ENCODE measurements around the gene TFAP2B.

Gene TFAP2B

DNA sequence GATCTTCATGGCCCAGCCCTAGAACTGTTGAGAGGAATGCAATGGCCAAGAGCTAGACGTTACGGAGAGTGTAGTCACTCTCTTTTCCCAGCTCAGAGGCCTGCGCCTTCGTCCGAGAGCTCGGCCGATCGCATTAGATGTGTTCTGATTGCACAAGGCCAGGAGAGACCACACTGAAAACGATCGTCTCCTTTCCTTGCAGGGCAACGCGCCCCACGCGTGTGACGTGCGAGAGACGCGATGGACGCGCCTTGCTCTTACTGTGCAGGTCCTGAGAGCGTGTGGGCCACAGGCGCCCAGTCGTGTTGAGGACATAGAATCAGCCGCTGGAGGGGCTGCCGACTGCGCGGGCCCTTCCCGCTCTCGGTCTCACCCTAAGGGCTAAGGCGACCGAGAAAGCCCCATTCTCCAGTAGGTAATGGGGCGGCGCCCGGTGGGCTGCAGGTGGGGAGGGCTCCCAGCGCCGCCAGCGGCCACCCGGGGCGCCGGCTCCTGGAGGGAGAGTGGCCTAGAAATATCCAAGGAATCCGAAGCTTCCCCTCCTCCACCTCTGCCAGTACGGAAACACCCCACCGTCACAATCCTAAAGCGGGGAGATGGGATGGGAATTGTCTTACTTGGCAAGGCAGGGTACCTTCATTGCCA is 26.9 kb downstream of the TFAP2B start:
- no peaks in the 10 kb centered on the region for H3K9me2 ChIP-seq (ENCODE audit: low read depth, low read length)
- no peak overlapping the region for H3K9ac ChIP-seq (ENCODE audit: low read length)
- H3K27ac ChIP-seq (ENCODE audit: low read depth, low read length, poor library complexity, severe bottlenecking): no peak overlapping the region
- no peaks in the 10 kb centered on the region for H3K9me3 ChIP-seq (ENCODE audit: low read length)
- H3K4me2 ChIP-seq (ENCODE audit: low read length): no peak overlapping the region
- H3K36me3 ChIP-seq (ENCODE audit: insufficient read depth, low read length): no peaks in the 10 kb centered on the region
- H3K4me3 ChIP-seq (ENCODE audit: low read depth, low read length, poor library complexity, severe bottlenecking): no peak overlapping the region
- H4K20me1 ChIP-seq (ENCODE audit: insufficient read depth, low read length): no peaks in the 10 kb centered on the region
- TF ChIP-seq EZH2 (IDR thresholded peaks at IDR 0.05; ENCODE audit: borderline replicate concordance, low read length) (no peak), CTCF (IDR thresholded peaks at IDR 0.05; ENCODE audit: low read length) (no peak)
- no peaks in the 10 kb centered on the region for H3K4me1 ChIP-seq (ENCODE audit: insufficient read depth, low read length, severe bottlenecking)
- no peaks in the 10 kb centered on the region for H3F3A ChIP-seq (ENCODE audit: insufficient read depth, low read length)
- no peak overlapping the region for H2AFZ ChIP-seq (ENCODE audit: low read length)
- H3K79me2 ChIP-seq (ENCODE audit: insufficient read depth, low read length): no peaks in the 10 kb centered on the region
- no peaks in the 10 kb centered on the region for H3K27me3 ChIP-seq (ENCODE audit: insufficient read depth, low read length)

- Histone ChIP-seq H3K36me3 (ENCODE audit: insufficient read depth, low read length) (no peaks in the 10 kb centered on the region), H2AFZ (ENCODE audit: low read length) (no peak overlapping the region), H3K79me2 (ENCODE audit: insufficient read depth, low read length) (no peaks in the 10 kb centered on the region), H3K27ac (ENCODE audit: low read depth, low read length, poor library complexity, severe bottlenecking) (no peak overlapping the region), H3K9me3 (ENCODE audit: low read length) (no peaks in the 10 kb centered on the region), H4K20me1 (ENCODE audit: insufficient read depth, low read length) (no peaks in the 10 kb centered on the region), H3F3A (ENCODE audit: insufficient read depth, low read length) (no peaks in the 10 kb centered on the region), H3K9ac (ENCODE audit: low read length) (no peak overlapping the region), H3K4me2 (ENCODE audit: low read length) (no peak overlapping the region), H3K27me3 (ENCODE audit: insufficient read depth, low read length) (no peaks in the 10 kb centered on the region), H3K4me1 (ENCODE audit: insufficient read depth, low read length, severe bottlenecking) (no peaks in the 10 kb centered on the region), H3K9me2 (ENCODE audit: low read depth, low read length) (no peaks in the 10 kb centered on the region), H3K4me3 (ENCODE audit: low read depth, low read length, poor library complexity, severe bottlenecking) (no peak overlapping the region)
- TF ChIP-seq CTCF (IDR thresholded peaks at IDR 0.05; ENCODE audit: low read length) (no peak), EZH2 (IDR thresholded peaks at IDR 0.05; ENCODE audit: borderline replicate concordance, low read length) (no peak)
Measured at GRCh38 chr6:50846144-50846851, 27.6 kb downstream of the TFAP2B start.

DNA sequence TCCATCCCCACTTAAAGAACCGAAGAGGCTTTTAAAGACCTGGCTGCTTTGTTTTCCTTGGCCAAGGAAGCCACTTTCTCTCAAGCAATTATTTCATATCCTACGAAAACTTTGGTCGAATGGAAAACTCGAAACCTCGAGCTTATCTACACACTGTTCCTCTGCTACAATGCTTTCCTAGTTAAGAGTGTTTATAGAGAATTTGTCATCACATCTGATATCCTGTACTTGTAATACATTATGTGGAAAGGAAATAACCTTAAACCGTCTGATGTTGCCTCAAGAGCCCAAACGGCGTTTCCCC is 28.1 kb downstream of the TFAP2B start:
- no peak overlapping the region for H3K4me3 ChIP-seq (ENCODE audit: low read depth, low read length, poor library complexity, severe bottlenecking)
- no peaks in the 10 kb centered on the region for H3F3A ChIP-seq (ENCODE audit: insufficient read depth, low read length)
- H3K27me3 ChIP-seq (ENCODE audit: insufficient read depth, low read length): no peaks in the 10 kb centered on the region
- H4K20me1 ChIP-seq (ENCODE audit: insufficient read depth, low read length): no peaks in the 10 kb centered on the region
- no peak overlapping the region for H3K4me2 ChIP-seq (ENCODE audit: low read length)
- H3K9me2 ChIP-seq (ENCODE audit: low read depth, low read length): no peaks in the 10 kb centered on the region
- TF ChIP-seq CTCF (IDR thresholded peaks at IDR 0.05; ENCODE audit: low read length) (no peak), EZH2 (IDR thresholded peaks at IDR 0.05; ENCODE audit: borderline replicate concordance, low read length) (no peak)
- H3K36me3 ChIP-seq (ENCODE audit: insufficient read depth, low read length): no peaks in the 10 kb centered on the region
- H3K9me3 ChIP-seq (ENCODE audit: low read length): no peaks in the 10 kb centered on the region
- H3K4me1 ChIP-seq (ENCODE audit: insufficient read depth, low read length, severe bottlenecking): no peaks in the 10 kb centered on the region
- H3K79me2 ChIP-seq (ENCODE audit: insufficient read depth, low read length): no peaks in the 10 kb centered on the region
- no peak overlapping the region for H3K9ac ChIP-seq (ENCODE audit: low read length)
- H2AFZ ChIP-seq (ENCODE audit: low read length): no peak overlapping the region
- H3K27ac ChIP-seq (ENCODE audit: low read depth, low read length, poor library complexity, severe bottlenecking): no peak overlapping the region

Data from OCI-LY1 (cell line).